Measurements from ENCODE around the gene FAM20B. TPM values are rescaled to one million over a fixed set of nuclear protein-coding genes. Genes with fewer than 3 reads are reported as not detected.

Gene FAM20B
- total RNA-seq, 4 donors from 2014 or later, result 19.7 to 43.7 (median 32.6) TPM

GRCh38 chr1:179043266-179043665 lies 17.6 kb downstream of the FAM20B start:
- ATAC-seq (no peak), DNase-seq (no peak)
- Histone ChIP-seq H3K27me3 (no peaks in the 10 kb centered on the region), H3K4me1 (peaks cover 23 to 26% of the 10 kb centered on the region in 2 donors), H3K27ac (no peak overlapping the region), H3K4me3 (no peak overlapping the region), H3K36me3 (no peaks in the 10 kb centered on the region), H3K9me3 (no peaks in the 10 kb centered on the region)
- TF ChIP-seq POLR2A (IDR thresholded peaks at IDR 0.05) (no peak), CTCF (IDR thresholded peaks at IDR 0.05 in 4 of 5, conservative IDR thresholded peaks at IDR 0.05 in 1 of 5) (no peak)
- in situ Hi-C loops (cut with MboI; ENCODE audit: low sequenced_read_pairs in 4 of 4) (no loop called here), intact Hi-C loops (cut with DNase I; ENCODE audit: low total_unique reads) (no loop called here)

- Histone ChIP-seq H3K4me1 (peaks cover 23 to 24% of the 10 kb centered on the region in 2 donors), H3K4me3 (no peak overlapping the region), H3K27ac (no peak overlapping the region), H3K27me3 (no peaks in the 10 kb centered on the region), H3K9me3 (no peaks in the 10 kb centered on the region), H3K36me3 (no peaks in the 10 kb centered on the region)
- in situ Hi-C loops (cut with MboI; ENCODE audit: low sequenced_read_pairs in 4 of 4), result no loop called here
- no peak for TF ChIP-seq CTCF (IDR thresholded peaks at IDR 0.05 in 4 of 5, conservative IDR thresholded peaks at IDR 0.05 in 1 of 5)
- TF ChIP-seq POLR2A (IDR thresholded peaks at IDR 0.05), result no peak
- no peak for DNase-seq
- ATAC-seq, result no peak
- intact Hi-C loops (cut with DNase I; ENCODE audit: low total_unique reads), result no loop called here
Observed at GRCh38 chr1:179043907-179044306, 18.2 kb downstream of the FAM20B start.

GRCh38 chr1:179046808-179047635 lies 21.3 kb downstream of the FAM20B start:
- Histone ChIP-seq H3K4me1 (peaks cover 18 to 19% of the 10 kb centered on the region in 2 donors), H3K27me3 (no peaks in the 10 kb centered on the region), H3K4me3 (no peak overlapping the region), H3K9me3 (no peaks in the 10 kb centered on the region), H3K36me3 (peaks cover 0 to 6% of the 10 kb centered on the region in 2 donors), H3K27ac (peak overlapping the region in 1 of 4 donors; percentile 56)
- intact Hi-C loops (cut with DNase I; ENCODE audit: low total_unique reads) (no loop called here), in situ Hi-C loops (cut with MboI; ENCODE audit: low sequenced_read_pairs in 4 of 4) (no loop called here)
- DNase-seq (no peak), ATAC-seq (peak in 1 of 2 donors; percentile 74)
- TF ChIP-seq POLR2A (IDR thresholded peaks at IDR 0.05) (no peak), CTCF (IDR thresholded peaks at IDR 0.05 in 4 of 5, conservative IDR thresholded peaks at IDR 0.05 in 1 of 5) (no peak)

GRCh38 chr1:179047636-179047997 lies 21.9 kb downstream of the FAM20B start:
- Histone ChIP-seq H3K4me3 (no peak overlapping the region), H3K36me3 (peaks cover 0 to 6% of the 10 kb centered on the region in 2 donors), H3K4me1 (peaks cover 18 to 19% of the 10 kb centered on the region in 2 donors), H3K27ac (peak overlapping the region in 1 of 4 donors; percentile 56), H3K27me3 (no peaks in the 10 kb centered on the region), H3K9me3 (no peaks in the 10 kb centered on the region)
- intact Hi-C loops (cut with DNase I; ENCODE audit: low total_unique reads) (no loop called here), in situ Hi-C loops (cut with MboI; ENCODE audit: low sequenced_read_pairs in 4 of 4) (no loop called here)
- no peak for TF ChIP-seq POLR2A (IDR thresholded peaks at IDR 0.05)
- DNase-seq (no peak), ATAC-seq (no peak)

- Histone ChIP-seq H3K9me3 (no peaks in the 10 kb centered on the region), H3K27me3 (no peaks in the 10 kb centered on the region), H3K36me3 (peaks cover 0 to 6% of the 10 kb centered on the region in 2 donors), H3K4me3 (no peak overlapping the region), H3K27ac (peak overlapping the region in 1 of 4 donors; percentile 56), H3K4me1 (peaks cover 18 to 19% of the 10 kb centered on the region in 2 donors)
- intact Hi-C loops (cut with DNase I; ENCODE audit: low total_unique reads), result no loop called here
- ATAC-seq, result no peak
- no peak for TF ChIP-seq CTCF (IDR thresholded peaks at IDR 0.05 in 4 of 5, conservative IDR thresholded peaks at IDR 0.05 in 1 of 5)
- no peak for TF ChIP-seq POLR2A (IDR thresholded peaks at IDR 0.05)
- in situ Hi-C loops (cut with MboI; ENCODE audit: low sequenced_read_pairs in 4 of 4), result no loop called here
- no peak for DNase-seq
Observed at GRCh38 chr1:179048339-179049124, 22.8 kb downstream of the FAM20B start.

All from gastrocnemius medialis (tissue), 4 donors.